Mucosa of descending colon (tissue), 3 donors: ENCODE measurements around the gene TCERG1. TPM values are rescaled to one million over a fixed set of nuclear protein-coding genes. Genes with fewer than 3 reads are reported as not detected.

Experiments used
- ATAC-seq: fragments of 200-7000 bp; cut with Tn5 transposase; one replicate; pipeline ENCODE4 v1.9.1; 2020; ENCODE audit warnings: mild to moderate bottlenecking, moderate library complexity
- DNase-seq, 3 donors: peaks; one replicate each; pipeline ENCODE4 v3.0.0-alpha.2; 2020
- H3K36me3 ChIP-seq: fragments of 200-600 bp; one replicate; pipeline ENCODE4 v1.8.0; 2021; ENCODE audit warnings: low read depth, mild to moderate bottlenecking
- H3K4me1 ChIP-seq: fragments of 200-600 bp; one replicate; pipeline ENCODE4 v1.8.0; 2021; ENCODE audit warnings: low read depth, mild to moderate bottlenecking
- H3K4me3 ChIP-seq: fragments of 200-600 bp; one replicate; pipeline ENCODE4 v1.8.0; 2021; ENCODE audit warnings: mild to moderate bottlenecking
- H3K9me3 ChIP-seq: fragments of 200-600 bp; one replicate; pipeline ENCODE4 v1.8.0; 2021; ENCODE audit warnings: mild to moderate bottlenecking
- intact Hi-C, 2 donors: fragments of 100-400 bp; cut with DNase I in 1 of 2; cut with micrococcal nuclease in 1 of 2; formaldehyde crosslinking; loops; one replicate each; pipeline versions ENCODE4 v1.11.0 to v1.11.1; 2022; cut with DNase I, micrococcal nuclease
- total RNA-seq, 3 donors: library from RNA; stranded (reverse); fragmentation: NEBNext Ultra II Directional in 2 of 3; extraction: Animal tissue kit (Norgen Biotek cat#: 25700) in 2 of 3; gene quantifications; one replicate each; pipeline versions ENCODE4 v1.2.1 to v1.2.4, GENCODE V29; 2021 to 2023
- TF ChIP-seq, protein P1 (sequence below): fragments of 200-600 bp; IDR thresholded peaks from one replicate; pipeline ENCODE4 v1.8.0; 2022; ENCODE audit warnings: antibody characterized with exemption, mild to moderate bottlenecking
- donor health status: DM: no; HTN: no; CAD: no; lungs with moderate emphysema.
- donor health status: DM: no; HTN: no; CAD: no.
- donor health status: DM: no; HTN: yes; CAD: no.

The TCERG1 gene
- total RNA-seq, 3 donors from 2014 or later = 44.3 to 63.8 (median 55.4) TPM

GRCh38 chr5:146507428-146507827 lies 60.3 kb downstream of the TCERG1 start:
- DNase-seq = no peak
- TF ChIP-seq, protein P1, sequence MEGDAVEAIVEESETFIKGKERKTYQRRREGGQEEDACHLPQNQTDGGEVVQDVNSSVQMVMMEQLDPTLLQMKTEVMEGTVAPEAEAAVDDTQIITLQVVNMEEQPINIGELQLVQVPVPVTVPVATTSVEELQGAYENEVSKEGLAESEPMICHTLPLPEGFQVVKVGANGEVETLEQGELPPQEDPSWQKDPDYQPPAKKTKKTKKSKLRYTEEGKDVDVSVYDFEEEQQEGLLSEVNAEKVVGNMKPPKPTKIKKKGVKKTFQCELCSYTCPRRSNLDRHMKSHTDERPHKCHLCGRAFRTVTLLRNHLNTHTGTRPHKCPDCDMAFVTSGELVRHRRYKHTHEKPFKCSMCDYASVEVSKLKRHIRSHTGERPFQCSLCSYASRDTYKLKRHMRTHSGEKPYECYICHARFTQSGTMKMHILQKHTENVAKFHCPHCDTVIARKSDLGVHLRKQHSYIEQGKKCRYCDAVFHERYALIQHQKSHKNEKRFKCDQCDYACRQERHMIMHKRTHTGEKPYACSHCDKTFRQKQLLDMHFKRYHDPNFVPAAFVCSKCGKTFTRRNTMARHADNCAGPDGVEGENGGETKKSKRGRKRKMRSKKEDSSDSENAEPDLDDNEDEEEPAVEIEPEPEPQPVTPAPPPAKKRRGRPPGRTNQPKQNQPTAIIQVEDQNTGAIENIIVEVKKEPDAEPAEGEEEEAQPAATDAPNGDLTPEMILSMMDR = no peak
- ATAC-seq = no peak
- H3K4me3 ChIP-seq = no peak overlapping the region
- H3K4me1 ChIP-seq = peaks cover under 1% of the 10 kb centered on the region
- no peaks in the 10 kb centered on the region for H3K9me3 ChIP-seq
- peaks cover 15% of the 10 kb centered on the region for H3K36me3 ChIP-seq
- intact Hi-C loops = no loop called here

GRCh38 chr5:146510559-146511125 lies 63.5 kb downstream of the TCERG1 start:
- ATAC-seq (no peak), DNase-seq (no peak)
- Histone ChIP-seq H3K36me3 (peaks cover 15% of the 10 kb centered on the region), H3K4me3 (no peak overlapping the region), H3K9me3 (no peaks in the 10 kb centered on the region), H3K4me1 (peaks cover 15% of the 10 kb centered on the region)
- intact Hi-C loops = no loop called here
- TF ChIP-seq, protein P1 = no peak

DNA sequence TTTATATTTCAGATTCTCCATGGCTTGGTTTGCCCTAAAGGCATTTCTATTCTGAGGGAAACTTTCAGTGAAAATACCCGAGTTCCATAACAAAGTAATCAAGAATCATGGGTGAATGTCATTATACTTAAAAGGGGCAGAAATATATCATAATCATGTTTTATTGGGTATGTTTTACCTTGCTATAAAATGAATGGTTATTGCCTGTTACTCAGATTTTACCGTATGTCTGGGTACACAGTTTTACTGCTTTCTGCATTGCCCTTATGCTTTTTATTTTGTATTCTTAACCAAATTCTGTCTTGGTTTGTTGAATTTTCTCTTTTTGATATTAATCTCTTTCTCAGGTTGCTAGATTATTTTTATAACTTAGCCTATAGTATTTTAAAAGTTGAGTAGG lies 66.3 kb downstream of the TCERG1 start:
- Histone ChIP-seq H3K4me1 (peaks cover 15% of the 10 kb centered on the region), H3K9me3 (no peaks in the 10 kb centered on the region), H3K36me3 (peaks cover 12% of the 10 kb centered on the region), H3K4me3 (no peak overlapping the region)
- TF ChIP-seq, protein P1 = no peak
- ATAC-seq (peak; percentile 62), DNase-seq (no peak)
- intact Hi-C loops = no loop called here

GRCh38 chr5:146514575-146514974 lies 67.4 kb downstream of the TCERG1 start:
- DNase-seq = no peak
- Histone ChIP-seq H3K36me3 (peaks cover 4% of the 10 kb centered on the region), H3K4me1 (peaks cover 15% of the 10 kb centered on the region), H3K9me3 (no peaks in the 10 kb centered on the region), H3K4me3 (no peak overlapping the region)
- intact Hi-C loops = no loop called here
- TF ChIP-seq, protein P1 = no peak
- no peak for ATAC-seq

DNA sequence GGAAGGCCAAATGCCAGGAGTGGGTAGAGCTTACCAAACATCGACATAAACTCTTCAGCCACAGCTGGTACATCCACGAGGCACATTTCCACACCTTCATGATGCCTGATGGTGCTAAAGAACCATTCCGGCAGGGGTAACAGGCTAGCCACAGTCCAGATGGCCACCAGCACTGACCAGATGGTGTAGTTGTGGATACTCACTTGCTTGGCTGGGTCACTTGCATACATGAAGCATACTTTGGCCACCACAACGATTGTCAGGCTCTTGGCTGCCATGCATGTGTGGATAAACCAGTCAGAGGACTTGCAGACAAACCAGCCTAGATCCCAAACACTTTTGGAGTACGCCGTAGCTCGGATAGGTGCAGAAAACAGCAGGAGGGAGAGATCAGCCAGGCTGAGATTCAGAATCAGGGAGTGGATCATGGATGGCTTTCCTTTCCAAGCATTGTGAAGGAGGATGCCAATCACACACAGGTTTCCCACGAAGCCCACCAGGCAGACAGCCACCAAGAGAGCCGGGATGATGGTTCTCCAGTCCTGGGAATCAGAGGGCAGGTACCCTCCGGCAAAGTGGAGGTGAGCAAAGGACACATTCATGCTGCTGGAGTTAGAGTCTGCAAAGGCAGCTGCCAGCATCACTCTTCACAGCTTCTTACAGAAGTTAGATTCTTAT lies 68.5 kb downstream of the TCERG1 start:
- TF ChIP-seq, protein P1 = no peak
- Histone ChIP-seq H3K4me1 (peaks cover 15% of the 10 kb centered on the region), H3K9me3 (no peaks in the 10 kb centered on the region), H3K36me3 (peaks cover 4% of the 10 kb centered on the region), H3K4me3 (no peak overlapping the region)
- intact Hi-C loops = no loop called here
- ATAC-seq (peak; percentile 29), DNase-seq (no peak)
